K562 (cell line): Measurements from ENCODE around the gene RTL10. TPM values are rescaled to one million over a fixed set of nuclear protein-coding genes. Genes with fewer than 3 reads are reported as not detected.
A peak's percentile ranks its signal among the peaks of the same experiment; 100 is the strongest.

Experiments used
- ATAC-seq: fragments of 200-7000 bp; cut with Tn5 transposase; 3 replicates; pipeline ENCODE4 v1.9.1; 2020; ENCODE audit warnings: moderate library complexity
- BruUV-seq: library from RNA; stranded (reverse); fragments of 400-500 nt; replicated peaks from 2 replicates; lab custom pipeline; 2021; lab: Mats Ljungman, UMichigan
- CTCF ChIA-PET: fragments of 300-600 bp; formaldehyde crosslinking; extraction: SDS; loops from one replicate; lab custom pipeline; 2021; ENCODE audit warnings: low intra/inter-chr PET ratio; lab: Yijun Ruan, JAX
- POLR2A ChIA-PET: fragments of 300-600, 350-650 bp; sonication (Branson Sonifier 250); formaldehyde crosslinking; extraction: SDS; loops from one replicate; lab custom pipeline; 2021; ENCODE audit warnings: antibody characterized with exemption, inconsistent platforms; lab: Yijun Ruan, JAX
- DNase-seq, 4 experiments: peaks; one replicate each; pipeline versions ENCODE4 v3.0.0 to v3.0.0-alpha.2; 2011 to 2018; ENCODE audit warnings: low spot score in 3 of 4, mixed read lengths in 3 of 4; ENCODE audit errors: extremely low read depth in 1 of 4
- FAIRE-seq: peaks from 2 replicates; lab custom pipeline; 2011; peaks lifted over from hg19 to GRCh38; lab: Jason Lieb, UNC
- H2AFZ ChIP-seq: 2 replicates; pipeline ENCODE4 v1.6.0; 2011; ENCODE audit warnings: low read depth, low read length, control low read depth, inconsistent platforms
- H3K27ac ChIP-seq: fragments of 200-600 bp; 3 replicates; pipeline ENCODE4 v1.8.0; 2011; ENCODE audit warnings: low read depth, mild to moderate bottlenecking, control low read depth, inconsistent platforms, low read length, moderate library complexity, mixed read lengths; ENCODE audit errors: extremely low read depth
- H3K27me3 ChIP-seq, 2 experiments: fragments of 300-600 bp in 1 of 2; 2 replicates in 1 of 2; 3 replicates in 1 of 2; pipeline versions ENCODE4 v1.6.0 to v1.8.0; 2011; ENCODE audit warnings: inconsistent platforms in 2 of 2, low read length in 2 of 2, mild to moderate bottlenecking in 1 of 2, mixed read lengths in 1 of 2, moderate library complexity in 1 of 2; ENCODE audit not compliant: control insufficient read depth in 2 of 2, insufficient read depth in 2 of 2
- H3K36me3 ChIP-seq: fragments of 300-600 bp; 3 replicates; pipeline ENCODE4 v1.8.0; 2011; ENCODE audit warnings: mild to moderate bottlenecking, low read length, inconsistent platforms; ENCODE audit not compliant: control insufficient read depth, insufficient read depth
- H3K4me1 ChIP-seq, 2 experiments: fragments of 200-600 bp in 1 of 2; replicated peaks in 1 of 2; 2 replicates in 1 of 2; 3 replicates in 1 of 2; pipeline versions ENCODE4 v1.5.1 to v1.8.0; 2011; ENCODE audit warnings: inconsistent platforms in 2 of 2, low read length in 2 of 2, mild to moderate bottlenecking in 1 of 2, mixed read lengths in 1 of 2, moderate library complexity in 1 of 2; ENCODE audit not compliant: control insufficient read depth in 2 of 2, insufficient read depth in 2 of 2
- H3K4me2 ChIP-seq: 2 replicates; pipeline ENCODE4 v1.6.1; 2011; ENCODE audit warnings: low read length, control low read depth, inconsistent platforms, mixed read lengths; ENCODE audit not compliant: insufficient read depth
- H3K4me3 ChIP-seq: fragments of 200-600 bp; sonication (generic), shearing (Covaris generic); 2 replicates; pipeline ENCODE4 v1.5.1; 2016; ENCODE audit warnings: control low read depth, inconsistent platforms
- H3K79me2 ChIP-seq: fragments of 200-600 bp; 3 replicates; pipeline ENCODE4 v1.8.0; 2011; ENCODE audit warnings: low read length, inconsistent platforms; ENCODE audit not compliant: control insufficient read depth, insufficient read depth
- H3K9ac ChIP-seq, 2 experiments: 2 replicates each; pipeline versions ENCODE4 v1.6.0 to v1.6.1; 2011; ENCODE audit warnings: low read depth in 2 of 2, low read length in 2 of 2, control low read depth in 1 of 2, inconsistent platforms in 1 of 2, mild to moderate bottlenecking in 1 of 2, mixed read lengths in 1 of 2; ENCODE audit not compliant: insufficient read depth in 1 of 2
- H3K9me1 ChIP-seq: one replicate; pipeline ENCODE4 v1.6.0; 2011; ENCODE audit warnings: inconsistent platforms, mild to moderate bottlenecking, low read length, moderate library complexity; ENCODE audit not compliant: control insufficient read depth, insufficient read depth
- H3K9me3 ChIP-seq: replicated peaks from 2 replicates; pipeline ENCODE4 v1.5.1; 2011; ENCODE audit warnings: low read depth, low read length, inconsistent platforms; ENCODE audit not compliant: control insufficient read depth, insufficient read depth
- H4K20me1 ChIP-seq: replicated peaks from 2 replicates; pipeline ENCODE4 v1.6.1; 2011; ENCODE audit warnings: low read length, inconsistent platforms, mixed read lengths; ENCODE audit not compliant: control insufficient read depth, insufficient read depth
- FOXK2 ChIP-seq, 2 experiments: fragments of 450-650 bp; IDR thresholded peaks in 1 of 2; conservative IDR thresholded peaks in 1 of 2; 2 replicates each; pipeline ENCODE4 v1.6.1; 2016; ENCODE audit warnings: low read depth in 2 of 2, mild to moderate bottlenecking in 1 of 2
- HMG20B ChIP-seq: fragments of 250-450 bp; sonication (Bioruptor Pico); IDR thresholded peaks from 2 replicates; pipeline ENCODE4 v1.5.0; 2021; ENCODE audit warnings: mild to moderate bottlenecking
- HSF4 ChIP-seq: fragments of 250-450 bp; sonication (Bioruptor Pico); IDR thresholded peaks from 2 replicates; pipeline ENCODE4 v2.1.2; 2022; ENCODE audit warnings: mild to moderate bottlenecking, moderate library complexity, borderline replicate concordance
- JUN ChIP-seq, 2 experiments: sonication (generic) in 1 of 2; formaldehyde crosslinking in 1 of 2; IDR thresholded peaks; 2 replicates each; pipeline versions ENCODE4 v1.6.1 to v1.8.0; 2012 to 2022; ENCODE audit warnings: borderline replicate concordance in 2 of 2, mild to moderate bottlenecking in 2 of 2, improper control_type of control experiment in 1 of 2, low read depth in 1 of 2, low read length in 1 of 2, missing genetic modification reagents in 1 of 2
- RCOR1 ChIP-seq, 2 experiments: IDR thresholded peaks; 2 replicates each; pipeline ENCODE4 v1.6.1; 2012; ENCODE audit warnings: low read depth in 2 of 2, low read length in 2 of 2, borderline replicate concordance in 1 of 2, improper control_type of control experiment in 1 of 2
- RERE ChIP-seq: sonication (generic); formaldehyde crosslinking; IDR thresholded peaks from 2 replicates; pipeline ENCODE4 v1.8.0; 2023; ENCODE audit warnings: missing genetic modification reagents, mild to moderate bottlenecking, borderline replicate concordance
- SIX5 ChIP-seq, 2 experiments: IDR thresholded peaks; 2 replicates each; pipeline ENCODE4 v1.6.1; 2011; ENCODE audit warnings: low read length in 2 of 2, borderline replicate concordance in 1 of 2, low read depth in 1 of 2, mild to moderate bottlenecking in 1 of 2, moderate library complexity in 1 of 2; ENCODE audit not compliant: insufficient read depth in 1 of 2
- STAT6 ChIP-seq: sonication (generic); formaldehyde crosslinking; IDR thresholded peaks from 2 replicates; pipeline ENCODE4 v1.8.1; 2023; ENCODE audit warnings: mild to moderate bottlenecking, missing genetic modification reagents
- ZFX ChIP-seq: sonication (generic); formaldehyde crosslinking; IDR thresholded peaks from 2 replicates; pipeline ENCODE4 v1.8.0; 2022; ENCODE audit warnings: mild to moderate bottlenecking, missing genetic modification reagents, moderate library complexity
- ZNF764 ChIP-seq: fragments of 250-450 bp; sonication (Bioruptor Pico); IDR thresholded peaks from 2 replicates; pipeline ENCODE4 v1.4.0; 2020; ENCODE audit warnings: low read depth, mild to moderate bottlenecking, moderate library complexity
- WGBS: fragments of 100-300 bp; shearing (Covaris generic); methylation state at CpG from one replicate; pipeline ENCODE4 v1.1.6; 2016; ENCODE audit warnings: low coverage, mixed read lengths; ENCODE audit not compliant: insufficient coverage; ENCODE audit errors: missing lambda C conversion rate; 5-methylcytosine and 5-hydroxymethylcytosine counted together
- in situ Hi-C: fragments of 300-500 bp; cut with MboI; formaldehyde crosslinking; loops from 4 replicates; pipeline ENCODE4 v1.15.0; 2018; ENCODE audit warnings: inconsistent platforms, mixed read lengths
- intact Hi-C: fragments of 100-400 bp; cut with micrococcal nuclease; formaldehyde crosslinking; loops from 2 replicates; pipeline ENCODE4 v1.14.2; 2022
- polyA plus RNA-seq, 8 experiments: library from polyadenylated mRNA; depleted of rRNA in 4 of 8; stranded (reverse) in 5 of 8; unstranded in 3 of 8; fragments of >200 nt; fragmentation: Nextera tagmentation in 2 of 8; fragmentation: Illumina TruSeq in 1 of 8; extraction: Ambion mirVana in 2 of 8; extraction: Trizol in 1 of 8; gene quantifications; 2 replicates each; pipeline versions ENCODE4 v1.2.1 to v1.2.3, GENCODE V29; 2011 to 2014; ENCODE audit warnings: inconsistent platforms in 1 of 8, missing spikeins in 1 of 8
- total RNA-seq, 7 experiments: library from RNA; depleted of rRNA in 6 of 7; stranded (reverse); fragments of >200 nt in 6 of 7; fragmentation: Illumina TruSeq in 2 of 7; extraction: Trizol in 2 of 7; gene quantifications; 2 replicates each; pipeline versions ENCODE4 v1.2.1 to v1.2.3, GENCODE V29; 2011 to 2021; ENCODE audit warnings: low replicate concordance in 1 of 7

Gene RTL10
- total and polyA plus RNA-seq, 9 of the 15 experiments (the other 6 are each of a cell fraction or from before 2014, with no cell fraction given) = 19.8 to 75.5 (median 32.5) TPM

GRCh38 chr22:19877626-19878339 is 23.1 kb upstream of the RTL10 start:
- intact Hi-C loops (no loop called here), in situ Hi-C loops (no loop called here)
- no TSS peak for BruUV-seq
- Histone ChIP-seq H4K20me1 (peaks cover 36% of the 10 kb centered on the region), H3K4me3 (no peak overlapping the region), H3K27ac (no peak overlapping the region), H3K9ac (peak overlapping the region in 1 of 2 experiments; percentile 70; a peak in 2 of 4 replicates), H2AFZ (no peak overlapping the region), H3K9me3 (no peaks in the 10 kb centered on the region), H3K36me3 (no peaks in the 10 kb centered on the region), H3K9me1 (no peaks in the 10 kb centered on the region), H3K4me2 (no peak overlapping the region), H3K27me3 (peaks cover 0 to 9% of the 10 kb centered on the region in 2 experiments; a peak in 1 of 5 replicates), H3K79me2 (no peaks in the 10 kb centered on the region), H3K4me1 (peaks cover 12 to 88% of the 10 kb centered on the region in 2 experiments)
- ChIA-PET POLR2A (interaction anchor here (0.6 to 4.4 kb wide), 6 partner anchors 10 to 32 kb away, joined by 3 to 26 read pairs (median 3); no protein-coding TSS in a partner anchor), CTCF (no interaction called here)
- FAIRE-seq (no peak), DNase-seq (no peak), ATAC-seq (no peak)
- 56% methylated on average over 20 of the region's 20 CpGs for WGBS
- TF ChIP-seq JUN (IDR thresholded peaks at IDR 0.05; ENCODE audit: borderline replicate concordance, low read depth, low read length) = 0 out of 2 replicates have a peak, but pooled peaks have one; percentile 5
- no peak for TF ChIP-seq JUN (CRISPR knock-in tag; IDR thresholded peaks at IDR 0.05; ENCODE audit: borderline replicate concordance)
- TF ChIP-seq ZFX (CRISPR knock-in tag) = no peak
- TF ChIP-seq HMG20B (CRISPR knock-in tag) = no peak
- no peak for TF ChIP-seq RERE (CRISPR knock-in tag)
- no peak for TF ChIP-seq FOXK2 (conservative IDR thresholded peaks at IDR 0.05 in 1 of 2, IDR thresholded peaks at IDR 0.05 in 1 of 2; ENCODE audit: low read depth in 2 of 2)
- TF ChIP-seq HSF4 (CRISPR knock-in tag) = no peak
- TF ChIP-seq SIX5 (IDR thresholded peaks at IDR 0.05; ENCODE audit: borderline replicate concordance in 1 of 2, insufficient read depth in 1 of 2, low read depth in 1 of 2, low read length in 2 of 2) = 0 out of 4 replicates have a peak, but pooled peaks of 1 of the 2 experiments have one; percentile 9
- TF ChIP-seq RCOR1 (IDR thresholded peaks at IDR 0.05; ENCODE audit: borderline replicate concordance in 1 of 2, low read depth in 2 of 2, low read length in 2 of 2) = no peak
- TF ChIP-seq ZNF764 (CRISPR knock-in tag) = no peak
- TF ChIP-seq STAT6 (CRISPR knock-in tag) = no peak
